ENCODE data around the gene ZKSCAN3. TPM values are rescaled to one million over a fixed set of nuclear protein-coding genes. Genes with fewer than 3 reads are reported as not detected.
"Not testable (repeated sequence)": the region's sequence is repeated elsewhere in the genome, so short reads cannot be mapped to it uniquely, and the experiment has no call there.

ZKSCAN3 gene
- total RNA-seq, 1 donor from 2014 or later, result 3.5 TPM

GRCh38 chr6:28393912-28394662, 44.3 kb downstream of the ZKSCAN3 start:
- intact Hi-C loops (cut with micrococcal nuclease), result no loop called here
- H3K27me3 Mint-ChIP-seq (ENCODE audit: low read depth), result no peaks in the 10 kb centered on the region

GRCh38 chr6:28395918-28396317, 46.2 kb downstream of the ZKSCAN3 start:
- Mint-ChIP-seq H3K27ac (no peak overlapping the region), H3K27me3 (ENCODE audit: low read depth) (peaks cover 7% of the 10 kb centered on the region), H3K36me3 (ENCODE audit: low read depth) (peaks cover 72% of the 10 kb centered on the region), H3K4me3 (ENCODE audit: low read depth) (no peak overlapping the region), H3K4me1 (ENCODE audit: low read depth) (peaks cover 33% of the 10 kb centered on the region), H3K9me3 (peaks cover 7% of the 10 kb centered on the region)
- DNase-seq (ENCODE audit: low spot score), result no peak
- intact Hi-C loops (cut with micrococcal nuclease), result loop anchor here (5.0 kb wide), 2 partner anchors 49 to 191 kb away; partner anchors contain the start of gene ZKSCAN3

More at GRCh38 chr6:28393912-28394662, 44.3 kb downstream of the ZKSCAN3 start:
- Mint-ChIP-seq H3K4me3 (ENCODE audit: low read depth) (no peak overlapping the region), H3K4me1 (ENCODE audit: low read depth) (peaks cover 30% of the 10 kb centered on the region), H3K9me3 (peaks cover 7% of the 10 kb centered on the region), H3K27ac (no peak overlapping the region), H3K36me3 (ENCODE audit: low read depth) (peaks cover 80% of the 10 kb centered on the region)
- no peak for DNase-seq (ENCODE audit: low spot score)

- Mint-ChIP-seq H3K9me3 (no peaks in the 10 kb centered on the region), H3K27ac (peak within 1 kb of the TSS; percentile 73), H3K4me1 (ENCODE audit: low read depth) (peaks cover 36% of the 10 kb centered on the region), H3K4me3 (ENCODE audit: low read depth) (peak within 1 kb of the TSS; percentile 90), H3K27me3 (ENCODE audit: low read depth) (peaks cover 34% of the 10 kb centered on the region), H3K36me3 (ENCODE audit: low read depth) (peaks cover 44% of the 10 kb centered on the region)
- intact Hi-C loops (cut with micrococcal nuclease), result loop anchor here (1.0 to 5.0 kb wide), 6 partner anchors 44 to 275 kb away; partner anchors contain the start of genes ZKSCAN3, ZKSCAN8, ZSCAN16 and ZSCAN23
- DNase-seq (ENCODE audit: low spot score), result peak; percentile 74
Observed at GRCh38 chr6:28399350-28400121, 49.8 kb downstream of the ZKSCAN3 start, which contains the start of gene ZSCAN12. Gene ZSCAN12, minus strand, starts transcription at chr6:28399747. Its CDS starts 1,342 bp downstream, at chr6:28398405.

- peaks cover 36% of the 10 kb centered on the region for H3K27me3 Mint-ChIP-seq (ENCODE audit: low read depth)
- H3K9me3 Mint-ChIP-seq, result no peaks in the 10 kb centered on the region
- DNase-seq (ENCODE audit: low spot score), result no peak
- peaks cover 40% of the 10 kb centered on the region for H3K36me3 Mint-ChIP-seq (ENCODE audit: low read depth)
- peaks cover 36% of the 10 kb centered on the region for H3K4me1 Mint-ChIP-seq (ENCODE audit: low read depth)
- H3K4me3 Mint-ChIP-seq (ENCODE audit: low read depth), result peak overlapping the region; percentile 90
- H3K27ac Mint-ChIP-seq, result peak overlapping the region; percentile 73
- intact Hi-C loops (cut with micrococcal nuclease), result no loop called here
Observed at GRCh38 chr6:28400122-28400451, 50.3 kb downstream of the ZKSCAN3 start.

GRCh38 chr6:28401172-28401571, 51.4 kb downstream of the ZKSCAN3 start:
- peaks cover 29% of the 10 kb centered on the region for H3K4me1 Mint-ChIP-seq (ENCODE audit: low read depth)
- H3K36me3 Mint-ChIP-seq (ENCODE audit: low read depth), result peaks cover 31% of the 10 kb centered on the region
- H3K27ac Mint-ChIP-seq, result no peak overlapping the region
- H3K9me3 Mint-ChIP-seq, result no peaks in the 10 kb centered on the region
- intact Hi-C loops (cut with micrococcal nuclease), result no loop called here
- peaks cover 41% of the 10 kb centered on the region for H3K27me3 Mint-ChIP-seq (ENCODE audit: low read depth)
- DNase-seq (ENCODE audit: low spot score), result no peak
- H3K4me3 Mint-ChIP-seq (ENCODE audit: low read depth), result peak overlapping the region; percentile 23

- intact Hi-C loops (cut with micrococcal nuclease), result no loop called here
- no peak for DNase-seq (ENCODE audit: low spot score)
- Mint-ChIP-seq H3K9me3 (no peaks in the 10 kb centered on the region), H3K27ac (no peak overlapping the region), H3K27me3 (ENCODE audit: low read depth) (peaks cover 44% of the 10 kb centered on the region), H3K4me1 (ENCODE audit: low read depth) (peaks cover 28% of the 10 kb centered on the region), H3K4me3 (ENCODE audit: low read depth) (no peak overlapping the region), H3K36me3 (ENCODE audit: low read depth) (peaks cover 21% of the 10 kb centered on the region)
Observed at GRCh38 chr6:28402197-28402596, 52.5 kb downstream of the ZKSCAN3 start.

GRCh38 chr6:28403923-28404322, 54.2 kb downstream of the ZKSCAN3 start:
- intact Hi-C loops (cut with micrococcal nuclease); H3K9me3 Mint-ChIP-seq; DNase-seq (ENCODE audit: low spot score); H3K36me3 Mint-ChIP-seq (ENCODE audit: low read depth); H3K27ac Mint-ChIP-seq; H3K4me3 Mint-ChIP-seq (ENCODE audit: low read depth): not testable (repeated sequence)
- Mint-ChIP-seq H3K27me3 (ENCODE audit: low read depth) (peaks cover 44% of the 10 kb centered on the region), H3K4me1 (ENCODE audit: low read depth) (peaks cover 31% of the 10 kb centered on the region)

- Mint-ChIP-seq H3K27ac (no peak overlapping the region), H3K4me3 (ENCODE audit: low read depth) (no peak overlapping the region), H3K36me3 (ENCODE audit: low read depth) (no peaks in the 10 kb centered on the region), H3K9me3 (peaks cover 4% of the 10 kb centered on the region), H3K4me1 (ENCODE audit: low read depth) (peaks cover 24% of the 10 kb centered on the region), H3K27me3 (ENCODE audit: low read depth) (peaks cover 34% of the 10 kb centered on the region)
- DNase-seq (ENCODE audit: low spot score), result no peak
- intact Hi-C loops (cut with micrococcal nuclease), result no loop called here
Observed at GRCh38 chr6:28407401-28407800, 57.7 kb downstream of the ZKSCAN3 start.

- peak overlapping the region; percentile 67 for H3K27ac Mint-ChIP-seq
- intact Hi-C loops (cut with micrococcal nuclease), result no loop called here
- peaks cover 21% of the 10 kb centered on the region for H3K4me1 Mint-ChIP-seq (ENCODE audit: low read depth)
- H3K4me3 Mint-ChIP-seq (ENCODE audit: low read depth), result no peak overlapping the region
- H3K9me3 Mint-ChIP-seq, result peaks cover 4% of the 10 kb centered on the region
- no peak for DNase-seq (ENCODE audit: low spot score)
- H3K27me3 Mint-ChIP-seq (ENCODE audit: low read depth), result peaks cover 29% of the 10 kb centered on the region
- no peaks in the 10 kb centered on the region for H3K36me3 Mint-ChIP-seq (ENCODE audit: low read depth)
Observed at GRCh38 chr6:28408076-28408802, 58.5 kb downstream of the ZKSCAN3 start.

- H3K36me3 Mint-ChIP-seq (ENCODE audit: low read depth), result no peaks in the 10 kb centered on the region
- intact Hi-C loops (cut with micrococcal nuclease), result no loop called here
- peaks cover 4% of the 10 kb centered on the region for H3K9me3 Mint-ChIP-seq
- H3K27ac Mint-ChIP-seq, result no peak overlapping the region
- H3K27me3 Mint-ChIP-seq (ENCODE audit: low read depth), result peaks cover 23% of the 10 kb centered on the region
- no peak overlapping the region for H3K4me3 Mint-ChIP-seq (ENCODE audit: low read depth)
- DNase-seq (ENCODE audit: low spot score), result no peak
- peaks cover 20% of the 10 kb centered on the region for H3K4me1 Mint-ChIP-seq (ENCODE audit: low read depth)
Observed at GRCh38 chr6:28410767-28411166, 61.0 kb downstream of the ZKSCAN3 start.

GRCh38 chr6:28413681-28414080, 63.9 kb downstream of the ZKSCAN3 start:
- Mint-ChIP-seq H3K4me3 (ENCODE audit: low read depth) (no peak overlapping the region), H3K9me3 (peaks cover 4% of the 10 kb centered on the region), H3K27me3 (ENCODE audit: low read depth) (peaks cover 19% of the 10 kb centered on the region), H3K4me1 (ENCODE audit: low read depth) (peaks cover 2% of the 10 kb centered on the region), H3K36me3 (ENCODE audit: low read depth) (no peaks in the 10 kb centered on the region), H3K27ac (no peak overlapping the region)
- DNase-seq (ENCODE audit: low spot score), result no peak
- intact Hi-C loops (cut with micrococcal nuclease), result no loop called here

Data from activated T-helper 2 cell treated with anti-CD3 and anti-CD28 coated beads, Interferon-gamma antibody, Interleukin-2, Interleukin-4, amounts not matched to agents 10 μg/mL and 5 μg/mL and 100 μg/mL, durations not matched to agents 14 hours and 24 hours and 36 hours (primary cell).